ENCODE measurements around the gene NEURL1B.
"Not testable (repeated sequence)": the region's sequence is repeated elsewhere in the genome, so short reads cannot be mapped to it uniquely, and the experiment has no call there.

Gene NEURL1B

DNA sequence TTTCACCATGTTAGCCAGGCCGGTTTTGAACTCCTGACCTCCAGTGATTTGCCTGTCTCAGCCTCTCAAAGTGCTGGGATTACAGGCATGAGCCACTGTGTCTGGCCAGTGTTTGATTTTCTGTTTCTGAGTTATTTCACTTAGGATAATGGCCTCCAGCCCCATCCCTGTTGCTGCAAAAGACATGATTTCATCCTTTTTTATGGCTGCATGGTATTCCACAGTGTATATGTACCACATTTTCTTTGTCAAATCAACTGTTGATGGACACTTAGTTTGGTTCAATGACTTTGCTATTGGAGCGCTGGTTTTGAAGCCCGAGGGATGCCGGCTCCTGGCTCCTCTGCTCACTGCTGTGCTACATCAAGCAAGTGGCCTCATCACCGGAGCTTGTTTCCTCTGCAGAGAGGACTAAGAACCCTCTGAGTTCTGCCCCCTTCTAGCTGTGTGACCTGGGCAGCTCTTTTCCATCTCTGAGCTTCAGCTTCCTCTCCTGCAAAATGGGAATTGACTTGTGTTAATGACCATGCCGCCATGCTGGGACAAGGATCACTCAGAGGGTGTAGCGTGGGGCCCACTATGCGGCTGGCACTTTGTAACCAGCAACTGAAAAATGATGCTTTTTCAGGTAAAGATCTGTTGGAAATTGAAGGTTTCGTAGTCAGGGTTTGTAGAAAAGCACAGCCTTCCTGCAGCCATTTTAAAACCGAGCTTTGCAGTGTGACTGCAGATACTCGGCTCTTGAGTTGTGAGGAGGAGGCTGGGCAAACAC is 4.6 kb upstream of the NEURL1B start:
- no peak for DNase-seq

DNA sequence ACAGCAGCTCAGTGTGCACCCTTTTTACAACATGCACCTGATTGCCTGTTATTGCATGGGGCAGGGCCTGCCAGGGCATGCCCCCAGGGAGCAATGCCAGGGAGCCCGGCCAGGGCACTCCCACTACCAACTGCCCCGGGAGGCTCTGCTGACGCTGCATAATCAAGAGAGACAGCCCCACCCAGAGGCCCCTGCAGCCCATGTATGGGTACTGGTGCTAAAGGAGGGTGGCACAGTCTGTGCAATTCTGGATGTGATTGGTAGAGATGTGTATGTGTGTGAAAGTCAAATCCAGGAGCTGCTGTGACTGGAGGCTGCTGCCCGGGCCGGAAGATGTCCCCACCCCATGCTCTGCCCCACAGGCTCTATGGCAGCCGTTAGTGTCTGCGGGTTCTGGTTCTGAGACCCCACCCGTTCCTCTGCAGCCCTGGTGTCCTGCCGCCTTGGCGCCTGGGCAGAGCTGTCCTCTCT is 3.9 kb upstream of the NEURL1B start:
- peak; percentile 90 for DNase-seq

DNA sequence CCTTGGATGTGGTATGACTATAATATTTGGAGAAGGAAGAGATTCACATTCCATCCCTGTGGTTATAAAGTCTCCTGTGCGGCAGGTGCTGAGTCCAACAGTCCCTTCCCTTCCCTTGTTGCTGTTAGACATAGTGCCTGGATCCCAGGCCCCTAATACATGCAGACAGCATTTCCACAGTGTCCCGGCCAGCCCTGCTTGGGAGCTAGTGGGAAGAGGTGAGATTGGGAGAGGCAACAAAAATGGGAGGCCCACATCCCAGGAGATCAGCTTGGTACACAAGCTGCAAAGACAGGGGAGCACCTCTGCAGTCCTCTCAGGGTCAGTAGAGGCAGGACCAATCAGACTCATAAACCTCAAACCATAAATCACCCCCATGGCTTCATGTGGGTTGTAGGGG is 3.3 kb upstream of the NEURL1B start:
- DNase-seq: no peak

DNA sequence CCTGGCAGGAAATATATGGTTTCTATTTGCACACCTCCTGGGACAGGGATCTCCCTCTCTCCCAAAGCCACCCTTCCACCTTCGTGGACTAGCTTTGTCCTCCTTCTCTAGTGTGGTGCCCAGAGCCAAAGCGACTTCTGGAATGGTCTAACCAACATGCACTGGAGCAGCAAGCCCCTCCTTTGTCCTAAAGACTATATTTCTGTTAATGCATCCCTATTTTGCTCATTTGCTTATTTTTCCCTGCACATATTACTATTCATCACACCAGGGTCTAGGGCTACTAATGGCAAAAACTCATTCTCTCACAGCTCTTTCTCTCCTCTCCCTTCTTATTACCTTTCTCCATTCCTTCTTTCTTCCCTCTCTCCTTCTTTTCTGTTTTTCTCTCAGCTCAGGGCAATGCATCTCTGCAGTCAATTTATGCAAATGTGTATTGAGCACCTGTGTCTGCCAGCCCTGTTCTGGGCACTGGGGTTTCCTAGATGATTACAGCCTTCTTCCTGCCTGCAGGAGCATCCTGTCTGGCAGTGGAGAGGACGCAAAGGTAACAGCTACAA is 2.8 kb upstream of the NEURL1B start:
- DNase-seq: peak; percentile 30

DNA sequence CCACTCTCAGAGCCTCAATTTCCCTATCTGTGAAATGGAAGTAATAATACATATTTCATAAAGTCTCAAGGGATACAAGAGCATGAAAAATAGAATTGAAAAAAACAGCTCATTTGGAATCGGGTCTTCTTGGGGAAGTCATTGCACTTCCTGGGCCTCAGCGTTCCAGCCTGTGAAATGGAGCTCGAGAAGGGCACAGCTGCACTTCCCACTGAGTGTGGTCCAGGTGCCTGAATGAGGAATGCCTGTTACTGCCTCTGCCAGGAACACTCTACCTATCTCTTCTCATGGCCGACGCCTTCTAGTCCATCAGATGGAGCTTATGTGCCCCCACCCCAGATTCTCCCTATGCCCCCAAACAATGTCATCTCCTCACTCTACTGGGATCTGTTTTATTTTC is 924 bp upstream of the NEURL1B start:
- no peak for DNase-seq

DNA sequence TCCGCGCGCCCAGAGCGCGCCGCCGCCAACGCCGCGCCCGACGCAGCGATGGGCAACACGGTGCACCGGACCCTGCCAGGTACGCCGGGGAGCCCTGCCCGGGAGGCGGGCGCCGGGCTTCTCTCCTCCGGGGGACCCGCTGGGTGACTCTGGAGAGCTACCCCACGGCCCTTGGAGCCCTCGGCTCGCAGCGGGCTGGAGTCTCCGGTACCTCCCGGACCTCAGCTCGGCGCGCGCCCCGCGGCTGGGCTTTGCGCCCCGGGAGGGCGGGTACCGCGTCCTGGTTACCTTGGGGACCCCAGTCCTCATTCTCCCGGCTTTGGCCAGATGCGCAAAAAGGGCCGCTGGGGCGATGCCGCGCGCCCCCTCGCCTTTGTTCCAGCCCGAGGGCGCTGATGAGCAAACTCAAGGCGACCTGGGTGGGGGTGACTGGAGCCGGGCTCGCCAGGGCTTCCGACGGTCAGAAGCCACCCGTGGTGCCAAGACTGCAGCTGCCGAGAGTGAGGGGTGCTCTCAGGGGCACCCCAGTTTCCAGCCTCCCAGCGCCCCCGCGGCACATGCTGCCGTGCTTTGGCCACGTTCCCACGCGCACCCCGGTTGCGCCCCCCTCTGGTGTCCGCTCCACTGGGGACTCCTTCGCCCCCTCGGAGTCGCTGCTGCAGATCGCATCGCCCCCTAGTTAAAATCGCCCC is 442 bp downstream of the NEURL1B start:
- peak; percentile 53 for DNase-seq

DNA sequence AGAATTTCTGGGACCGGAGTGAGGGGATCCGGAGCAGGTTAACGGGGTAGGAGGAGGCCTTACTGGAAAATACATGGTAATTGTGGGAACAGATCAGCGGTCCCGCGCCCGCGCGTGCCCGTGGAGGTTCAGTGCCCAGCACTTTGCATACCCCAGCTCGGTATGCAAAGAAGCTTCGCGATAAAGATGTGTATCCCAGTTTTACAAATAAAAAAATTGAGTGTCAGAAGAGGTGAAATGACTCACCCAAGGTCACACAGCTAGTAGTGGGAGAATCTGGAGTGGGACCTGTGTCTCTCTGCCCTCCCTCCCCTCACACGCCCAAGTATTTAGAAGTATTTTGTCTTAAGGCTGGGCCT is 967 bp downstream of the NEURL1B start:
- DNase-seq: no peak

DNA sequence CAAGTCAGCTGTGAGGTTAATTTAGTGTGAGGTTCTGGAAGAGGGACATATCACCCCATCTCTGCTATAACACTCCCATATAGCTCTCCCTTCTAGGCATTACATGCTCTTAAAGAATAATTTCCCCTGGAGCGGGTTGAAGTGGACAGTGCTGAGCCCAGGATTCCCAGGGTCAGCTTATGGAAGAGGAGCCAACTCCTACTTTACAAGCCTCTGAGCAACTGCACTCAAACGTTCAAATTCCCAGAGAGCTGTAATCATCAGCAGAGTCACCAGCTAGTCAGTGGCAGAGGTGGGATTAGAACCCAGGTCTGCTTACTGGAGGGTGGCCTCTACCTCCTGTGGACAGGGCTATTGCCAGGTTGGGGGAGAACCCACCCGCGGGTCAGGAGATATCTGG is 1.4 kb downstream of the NEURL1B start:
- DNase-seq: no peak

DNA sequence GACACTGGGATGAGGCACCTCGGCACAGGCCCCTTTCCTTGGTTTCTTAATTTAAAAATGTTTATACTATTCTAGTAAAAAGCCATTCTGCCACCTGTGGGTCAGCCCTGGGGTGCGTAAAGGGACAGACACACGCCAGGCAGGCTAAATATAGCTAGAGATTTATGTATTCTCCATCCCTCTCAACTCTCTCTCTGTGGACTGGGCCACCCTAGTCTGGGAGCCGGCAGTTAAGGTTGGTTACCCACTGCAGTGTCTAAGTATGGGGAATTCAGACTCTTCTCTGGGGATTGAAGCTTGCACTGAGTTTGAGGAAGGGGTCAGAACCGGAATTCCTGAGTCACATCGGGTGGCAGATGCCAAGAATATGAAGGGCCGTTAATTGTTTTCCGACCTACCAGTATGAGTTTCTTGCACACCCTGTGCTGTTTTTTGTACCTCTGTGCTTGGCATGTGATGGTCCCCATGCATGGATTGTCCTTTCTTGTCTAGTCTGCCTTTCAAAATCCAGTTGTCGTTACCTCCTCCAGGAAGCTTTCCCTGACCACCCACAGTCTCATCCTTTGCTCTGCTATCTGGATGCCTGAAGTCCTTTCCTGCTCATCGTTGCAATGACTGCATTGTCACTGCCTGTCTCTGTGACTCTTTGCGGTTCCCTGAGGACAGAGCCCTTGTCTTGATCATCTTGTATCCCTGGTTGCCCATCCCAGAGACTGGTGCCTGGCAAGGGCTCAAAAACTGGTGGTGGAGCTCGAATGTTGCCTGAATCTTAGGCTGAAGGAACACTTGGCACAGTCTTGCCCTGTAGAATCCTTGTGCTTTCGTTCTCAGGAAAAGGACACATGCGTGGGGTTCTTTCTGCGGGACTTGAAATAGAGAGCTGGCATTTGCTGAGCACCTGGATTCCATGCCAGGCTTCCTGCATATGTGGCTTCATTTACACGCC is 2.1 kb downstream of the NEURL1B start:
- DNase-seq: no peak

DNA sequence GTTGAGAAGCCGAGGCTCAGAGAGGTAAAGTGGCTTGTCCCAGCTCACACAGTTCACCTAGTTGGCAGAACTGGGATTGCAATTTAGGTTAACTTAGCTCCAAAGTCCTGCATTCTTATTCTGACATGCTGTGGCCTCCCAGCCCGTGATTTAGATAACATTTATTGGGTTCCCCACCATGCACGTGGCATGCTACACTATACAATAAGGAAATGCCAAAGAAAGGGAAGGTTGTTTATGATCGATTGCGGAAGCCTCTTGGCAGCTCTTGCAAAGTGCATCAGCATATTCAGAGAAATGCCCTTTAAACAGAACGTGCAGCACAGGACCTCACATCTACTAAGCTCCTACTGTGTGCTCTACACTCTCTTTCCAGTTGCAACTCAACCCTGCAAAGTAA is 3.2 kb downstream of the NEURL1B start:
- no peak for DNase-seq

DNA sequence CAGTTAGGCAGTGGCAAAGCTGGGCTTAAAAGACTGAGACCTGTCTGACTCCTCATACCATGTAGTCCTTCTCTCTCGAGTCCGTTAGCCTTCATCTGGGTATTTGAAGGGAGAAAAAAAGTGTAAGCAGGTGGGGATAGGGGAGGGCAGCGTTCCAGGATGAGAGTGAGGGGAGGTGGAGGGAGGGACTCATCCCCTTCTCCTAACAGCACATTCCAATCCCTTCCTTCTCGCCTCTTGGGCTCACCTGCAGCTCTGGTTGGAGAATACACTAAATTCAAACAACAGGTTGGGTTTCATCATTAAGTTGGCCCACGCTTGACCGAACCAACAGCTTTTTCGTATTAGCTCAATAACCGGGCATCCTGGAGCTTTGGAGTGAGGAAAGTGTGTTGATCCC is 3.6 kb downstream of the NEURL1B start:
- DNase-seq: no peak

DNA sequence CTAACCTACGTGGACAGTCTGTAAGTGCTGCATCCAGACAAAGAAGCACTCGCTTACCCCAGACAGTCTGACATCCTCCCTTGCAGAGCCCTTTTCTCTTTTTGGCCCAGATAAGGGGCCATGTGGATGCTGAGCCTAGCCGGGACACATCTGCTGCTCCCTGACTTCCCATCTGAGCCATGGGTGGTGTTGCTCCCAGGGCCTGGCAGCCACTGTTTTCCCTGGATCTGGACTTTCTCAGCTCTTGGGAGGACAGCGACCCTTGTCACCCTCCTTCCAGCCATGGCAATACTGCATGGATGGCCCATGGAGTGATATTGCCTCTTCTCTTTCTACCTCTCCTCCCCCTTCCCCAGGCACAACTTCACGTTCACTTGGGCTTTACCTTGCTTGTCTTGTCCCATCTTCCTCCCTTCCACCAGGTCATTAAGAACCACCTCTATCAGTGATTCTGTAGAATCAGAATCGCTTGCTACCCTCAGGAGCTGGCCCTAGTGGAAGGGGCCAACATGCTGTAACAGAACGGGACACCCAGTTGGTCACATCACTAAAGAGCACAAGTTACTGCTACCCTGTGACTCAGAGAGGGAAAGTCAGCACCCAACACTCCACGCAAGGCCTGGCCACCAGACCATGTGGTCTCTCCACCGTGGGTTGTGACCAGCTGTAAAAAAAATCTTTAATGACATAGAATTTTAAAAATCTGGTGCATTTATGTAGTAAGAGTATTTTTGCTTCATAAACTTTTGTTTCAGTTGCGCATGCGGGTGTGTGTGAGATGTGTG is 4.4 kb downstream of the NEURL1B start:
- DNase-seq: no peak

DNA sequence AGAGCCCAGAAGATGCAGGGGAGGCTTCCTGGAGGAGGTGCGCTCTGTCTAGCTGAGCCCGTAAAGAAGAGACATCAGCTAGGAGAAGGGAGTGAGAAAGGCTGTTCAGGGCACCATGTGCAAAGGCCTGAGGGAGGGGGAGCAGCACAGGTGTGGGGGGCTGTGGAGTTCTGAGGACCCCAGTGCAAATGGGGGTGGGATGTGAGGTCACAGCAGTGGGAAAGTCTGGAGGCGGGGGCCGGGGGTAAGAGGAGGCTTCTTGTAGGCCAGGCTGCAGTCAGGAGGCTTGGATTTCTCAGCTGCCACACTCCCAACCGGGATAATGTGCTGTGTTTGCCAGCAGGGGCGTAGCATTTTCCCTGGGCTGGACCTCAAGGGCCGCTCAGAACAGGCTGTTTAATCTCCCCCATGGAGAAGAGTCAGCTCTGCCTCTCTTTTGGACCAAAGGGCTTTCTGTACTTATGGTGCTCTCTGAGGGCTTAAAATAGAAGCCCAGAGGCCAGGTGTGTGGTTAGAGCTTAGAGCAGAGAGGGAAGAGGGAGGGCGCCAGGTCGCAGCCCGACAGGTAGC is 5.7 kb downstream of the NEURL1B start:
- DNase-seq: peak; percentile 89

DNA sequence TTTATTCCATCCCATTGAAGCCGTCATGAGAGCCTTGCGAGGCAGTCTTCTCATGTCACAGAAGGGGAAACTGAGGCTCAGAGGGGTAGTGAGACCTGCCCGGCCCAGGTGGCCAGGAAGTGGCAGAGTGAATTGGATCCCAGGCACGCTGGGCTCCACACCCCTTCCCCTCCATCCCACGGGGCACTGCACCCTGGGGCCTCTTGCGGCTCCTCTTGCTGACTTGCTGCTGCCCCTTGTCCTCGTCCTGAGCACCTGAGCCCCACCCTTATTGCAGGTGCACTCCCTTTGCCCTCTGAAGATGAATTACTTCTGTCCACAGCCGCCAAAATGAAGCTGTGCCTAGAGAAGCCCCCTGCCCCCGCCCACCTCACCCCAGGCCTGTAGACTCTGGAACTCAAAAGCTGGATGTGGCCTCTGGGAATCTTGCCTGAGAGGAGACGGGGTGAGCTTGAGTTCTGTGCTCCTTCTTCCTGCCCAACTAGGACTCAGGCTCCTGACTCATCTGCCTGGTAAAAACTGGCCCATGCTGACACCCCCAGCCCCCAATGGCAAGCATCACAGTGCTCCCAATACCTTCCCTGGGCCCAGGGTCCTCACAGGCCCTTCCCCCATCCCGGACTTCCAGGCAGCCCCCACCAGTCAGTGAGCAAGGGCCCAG is 6.4 kb downstream of the NEURL1B start:
- DNase-seq: no peak

DNA sequence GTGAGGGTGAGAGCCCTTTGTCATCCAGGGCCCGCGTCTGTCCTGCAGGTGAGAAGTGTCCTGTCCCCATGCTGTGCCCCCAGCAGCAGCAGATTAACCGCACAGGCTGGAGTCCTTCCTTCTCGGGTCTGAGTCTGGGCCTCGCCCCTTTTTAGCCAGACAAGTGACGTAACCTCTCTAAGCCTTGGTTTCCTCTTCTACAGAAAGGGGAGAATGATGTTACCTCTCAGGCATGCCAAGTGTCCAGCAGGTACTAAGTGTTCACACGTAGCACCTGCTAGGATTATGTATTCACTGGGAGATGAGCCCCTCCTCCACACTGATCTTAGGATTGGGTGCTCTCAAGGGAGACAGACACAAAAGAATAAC is 6.9 kb downstream of the NEURL1B start:
- peak; percentile 29 for DNase-seq

DNA sequence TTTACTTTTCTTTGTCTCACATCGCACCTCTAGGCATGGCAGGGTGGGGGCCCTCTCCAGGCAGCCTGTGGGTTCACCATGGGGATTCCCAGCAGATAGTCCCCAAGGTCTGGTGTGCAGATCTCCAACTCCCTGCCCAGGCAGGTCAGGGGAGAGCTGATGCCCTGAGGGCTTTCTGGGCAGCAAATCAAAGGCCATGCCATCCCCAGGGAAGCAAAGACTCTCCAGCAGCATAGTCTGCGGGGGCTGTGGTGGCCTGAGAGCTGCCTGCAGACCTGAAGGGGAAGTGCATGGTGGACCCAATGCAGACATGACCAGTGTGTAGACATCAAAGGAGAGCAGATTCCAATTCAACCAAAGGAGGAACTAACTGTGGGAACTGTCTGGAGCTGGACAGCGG is 7.7 kb downstream of the NEURL1B start:
- DNase-seq: no peak

DNA sequence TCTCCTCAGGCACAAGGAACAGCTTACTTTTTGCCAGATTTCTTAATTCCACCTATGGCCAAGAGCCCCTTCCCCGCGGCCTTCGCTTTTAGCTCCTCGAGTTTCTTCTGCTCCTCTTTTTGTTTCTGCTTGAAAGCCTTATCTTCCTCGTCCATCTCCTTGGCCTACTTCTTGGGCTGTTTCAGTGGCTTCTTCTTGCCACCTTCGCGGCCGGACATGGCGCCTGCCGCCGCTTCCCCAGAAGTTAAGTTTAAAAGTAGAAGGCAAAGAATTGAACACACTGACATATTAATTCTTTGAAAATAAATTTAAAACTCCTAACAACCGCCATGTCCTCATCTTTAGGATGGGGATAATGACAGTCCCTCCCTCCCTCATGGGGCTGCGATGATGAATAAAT is 15.4 kb downstream of the NEURL1B start:
- not testable (repeated sequence) for DNase-seq

DNA sequence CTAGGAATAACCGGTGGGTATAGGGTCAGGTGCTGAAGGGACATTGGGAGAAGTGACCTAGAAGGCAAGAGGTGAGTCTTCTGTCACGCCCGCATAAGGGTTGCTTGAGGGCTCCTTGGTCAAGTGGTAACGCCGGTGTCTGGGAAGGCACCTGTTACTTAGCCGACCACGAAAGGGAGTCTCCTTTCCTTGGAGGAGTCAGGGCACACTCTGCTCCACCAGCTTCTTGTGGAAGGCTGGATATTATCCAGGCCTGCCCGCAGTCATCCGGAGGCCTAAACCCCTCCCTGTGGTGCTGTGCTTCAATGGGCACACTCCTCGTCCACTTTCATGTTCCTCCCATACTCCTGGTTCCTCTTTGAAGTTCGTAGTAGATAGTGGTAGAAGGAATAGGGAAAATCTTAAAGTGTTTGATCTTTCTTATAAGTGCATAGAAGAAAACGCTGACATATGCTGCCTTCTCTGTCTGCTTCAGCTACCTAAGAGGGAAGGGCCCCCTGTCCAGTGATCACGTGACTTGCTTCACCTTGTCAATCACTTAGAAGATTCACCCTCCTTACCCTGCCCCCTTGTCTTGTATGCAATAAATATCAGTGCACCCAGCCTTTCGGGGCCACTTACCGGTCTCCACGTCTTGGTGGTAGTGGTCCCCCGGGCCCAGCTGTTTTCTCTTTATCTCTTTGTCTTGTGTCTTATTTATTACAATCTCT is 16.6 kb downstream of the NEURL1B start:
- DNase-seq: not testable (repeated sequence)

DNA sequence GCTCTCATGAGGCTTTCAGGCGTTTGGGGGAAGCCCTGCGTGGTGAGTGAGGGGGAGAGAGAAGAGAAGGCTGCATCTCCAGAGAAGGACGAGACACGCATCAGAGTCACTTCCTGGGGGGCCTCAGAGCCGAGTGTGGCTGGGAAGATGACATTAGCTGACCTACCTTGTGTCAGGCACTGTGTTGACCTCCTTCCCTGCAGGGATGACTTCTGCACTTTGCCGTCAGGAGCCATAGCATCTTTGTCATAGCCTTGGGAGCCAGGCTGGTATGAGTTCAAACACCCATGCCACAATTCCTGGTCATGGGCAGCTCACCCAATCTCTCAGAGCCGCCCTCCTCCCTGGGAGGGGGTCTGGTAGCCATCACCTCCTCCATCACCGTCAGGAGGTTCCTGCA is 17.3 kb downstream of the NEURL1B start:
- no peak for DNase-seq

DNA sequence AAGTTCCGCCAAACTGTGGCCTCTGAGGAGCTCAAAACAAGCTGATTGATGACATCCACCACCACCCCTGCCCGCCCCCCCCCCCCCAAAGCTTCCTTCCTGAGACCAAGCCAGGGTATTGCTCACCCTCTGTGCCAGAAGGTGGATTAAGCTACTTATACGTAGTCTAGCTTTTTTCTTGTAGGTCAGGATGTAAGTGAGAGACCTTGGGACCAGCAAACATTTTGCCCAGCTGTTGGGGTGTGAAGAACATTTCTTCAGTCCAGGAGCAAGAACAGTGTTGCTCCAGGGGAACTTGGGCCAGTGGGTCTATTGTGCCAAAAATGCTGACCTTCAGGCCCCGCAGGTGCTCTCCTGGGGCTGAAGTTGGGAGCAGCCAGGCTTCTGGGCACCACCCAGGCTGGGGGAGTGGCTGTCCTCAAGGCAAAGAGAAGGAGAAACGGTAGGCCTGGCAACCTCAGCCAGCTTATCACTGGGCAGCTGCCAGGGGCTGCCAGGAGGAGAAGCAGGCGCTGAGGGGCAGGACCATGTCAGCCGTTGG is 18.0 kb downstream of the NEURL1B start:
- no peak for DNase-seq

DNA sequence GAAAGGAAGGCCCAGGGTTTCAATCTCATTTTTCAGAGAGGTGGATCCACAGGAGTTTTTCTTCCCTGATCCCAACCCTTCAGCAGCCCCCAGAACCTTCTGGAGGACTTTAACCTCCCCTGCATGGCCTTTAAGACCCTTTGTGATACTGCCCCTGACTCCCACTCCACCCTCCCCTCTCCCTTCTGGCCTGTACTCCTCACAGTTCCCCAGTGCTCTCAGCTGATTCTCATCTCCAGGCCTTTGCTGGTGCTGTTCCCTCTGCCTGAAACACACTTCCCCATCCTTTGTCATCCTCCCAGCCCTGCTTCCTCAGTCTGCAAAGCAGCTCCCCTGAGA is 18.5 kb downstream of the NEURL1B start:
- no peak for DNase-seq

Data from NCI-H345 (cell line).